IMR-90 (cell line): Measurements from ENCODE around the gene NEK8. TPM values are rescaled to one million over a fixed set of nuclear protein-coding genes. Genes with fewer than 3 reads are reported as not detected.
A peak's percentile ranks its signal among the peaks of the same experiment; 100 is the strongest.
"Not testable (repeated sequence)": the region's sequence is repeated elsewhere in the genome, so short reads cannot be mapped to it uniquely, and the experiment has no call there.

ENCODE experiments used
- ATAC-seq: fragments of 200-7000 bp; cut with Tn5 transposase; 2 replicates; pipeline ENCODE4 v1.9.1; 2020; ENCODE audit warnings: low read depth, mild to moderate bottlenecking, moderate library complexity
- BruUV-seq: library from RNA; stranded (reverse); fragments of 400-500 nt; replicated peaks from 2 replicates; lab custom pipeline; 2021; lab: Mats Ljungman, UMichigan
- CTCF ChIA-PET: fragments of 300-600 bp; formaldehyde crosslinking; extraction: SDS; loops from one replicate; lab custom pipeline; 2021; ENCODE audit warnings: antibody characterized with exemption; lab: Yijun Ruan, JAX
- POLR2A ChIA-PET: fragments of 300-600 bp; sonication (Branson Sonifier 250); formaldehyde crosslinking; loops from one replicate; lab custom pipeline; 2022; ENCODE audit warnings: antibody characterized with exemption; ENCODE audit not compliant: unreplicated experiment; lab: Charles Lee
- DNase-seq: peaks from one replicate; pipeline ENCODE4 v3.0.0; 2013
- H2AFZ ChIP-seq: replicated peaks from 2 replicates; pipeline ENCODE3; 2013; ENCODE audit warnings: low read length, mild to moderate bottlenecking; ENCODE audit not compliant: poor library complexity
- H2AK5ac ChIP-seq: 2 replicates; pipeline ENCODE4 v1.6.1; 2013; ENCODE audit warnings: low read depth, low read length, inconsistent platforms
- H2AK9ac ChIP-seq: replicated peaks from 2 replicates; pipeline ENCODE3; 2013; ENCODE audit warnings: mild to moderate bottlenecking, low read depth, low read length, moderate library complexity; ENCODE audit not compliant: poor library complexity
- H2BK120ac ChIP-seq: 2 replicates; pipeline ENCODE4 v1.6.1; 2013; ENCODE audit warnings: low read depth, low read length, inconsistent platforms
- H2BK15ac ChIP-seq: 3 replicates; pipeline ENCODE4 v1.6.1; 2013; ENCODE audit warnings: low read depth, low read length, inconsistent platforms
- H2BK20ac ChIP-seq: 2 replicates; pipeline ENCODE4 v1.6.1; 2013; ENCODE audit warnings: low read depth, mild to moderate bottlenecking, inconsistent platforms, low read length, moderate library complexity
- H2BK5ac ChIP-seq: 2 replicates; pipeline ENCODE4 v1.6.1; 2013; ENCODE audit warnings: mild to moderate bottlenecking, low read depth, low read length, inconsistent platforms; ENCODE audit not compliant: poor library complexity, severe bottlenecking
- H3K14ac ChIP-seq: replicated peaks from 2 replicates; pipeline ENCODE4 v1.6.1; 2013; ENCODE audit warnings: low read depth, low read length, inconsistent platforms
- H3K18ac ChIP-seq: 2 replicates; pipeline ENCODE4 v1.6.1; 2013; ENCODE audit warnings: low read depth, low read length, control low read depth
- H3K23ac ChIP-seq: 2 replicates; pipeline ENCODE4 v1.6.1; 2013; ENCODE audit warnings: low read depth, low read length, inconsistent platforms
- H3K27ac ChIP-seq: 2 replicates; pipeline ENCODE4 v1.5.1; 2013; ENCODE audit warnings: mild to moderate bottlenecking, control low read depth, low read length; ENCODE audit not compliant: insufficient read depth
- H3K27me3 ChIP-seq: 2 replicates; pipeline ENCODE4 v1.6.1; 2013; ENCODE audit warnings: low read length; ENCODE audit not compliant: control insufficient read depth, insufficient read depth
- H3K36me3 ChIP-seq: 2 replicates; pipeline ENCODE4 v1.6.1; 2013; ENCODE audit warnings: low read length, mixed read lengths; ENCODE audit not compliant: control insufficient read depth, insufficient read depth
- H3K4ac ChIP-seq: 2 replicates; pipeline ENCODE4 v1.6.1; 2013; ENCODE audit warnings: low read depth, low read length, inconsistent platforms
- H3K4me1 ChIP-seq: 2 replicates; pipeline ENCODE4 v1.6.1; 2013; ENCODE audit warnings: low read length, mixed read lengths; ENCODE audit not compliant: control insufficient read depth, insufficient read depth
- H3K4me2 ChIP-seq: 2 replicates; pipeline ENCODE4 v1.6.1; 2013; ENCODE audit warnings: low read depth, mild to moderate bottlenecking, control low read depth, low read length, moderate library complexity
- H3K4me3 ChIP-seq: 2 replicates; pipeline ENCODE4 v1.5.1; 2013; ENCODE audit warnings: low read depth, mild to moderate bottlenecking, control low read depth, low read length, moderate library complexity; ENCODE audit not compliant: insufficient read depth
- H3K56ac ChIP-seq: 2 replicates; pipeline ENCODE4 v1.6.1; 2013; ENCODE audit warnings: low read length, inconsistent platforms; ENCODE audit not compliant: insufficient read depth; ENCODE audit errors: extremely low read depth
- H3K79me1 ChIP-seq, 2 experiments: 2 replicates each; pipeline ENCODE4 v1.6.1; 2013; ENCODE audit warnings: low read length in 2 of 2, inconsistent platforms in 1 of 2, low read depth in 1 of 2
- H3K9ac ChIP-seq: 2 replicates; pipeline ENCODE4 v1.6.1; 2013; ENCODE audit warnings: low read depth, low read length, control low read depth
- H3K9me1 ChIP-seq: 2 replicates; pipeline ENCODE4 v1.6.1; 2013; ENCODE audit warnings: low read length, inconsistent platforms; ENCODE audit not compliant: insufficient read depth
- H3K9me3 ChIP-seq: 2 replicates; pipeline ENCODE4 v1.6.1; 2013; ENCODE audit warnings: low read length; ENCODE audit not compliant: control insufficient read depth, insufficient read depth
- H4K20me1 ChIP-seq: 2 replicates; pipeline ENCODE4 v1.6.1; 2013; ENCODE audit warnings: low read length, inconsistent platforms; ENCODE audit not compliant: insufficient read depth
- H4K5ac ChIP-seq: 2 replicates; pipeline ENCODE4 v1.6.1; 2013; ENCODE audit warnings: mild to moderate bottlenecking, low read depth, low read length, control low read depth
- H4K8ac ChIP-seq, 2 experiments: 2 replicates each; pipeline ENCODE4 v1.6.1; 2013; ENCODE audit warnings: low read depth in 2 of 2, low read length in 2 of 2, control low read depth in 1 of 2, inconsistent platforms in 1 of 2
- H4K91ac ChIP-seq: 2 replicates; pipeline ENCODE4 v1.6.1; 2013; ENCODE audit warnings: low read depth, low read length, inconsistent platforms; ENCODE audit not compliant: insufficient read depth
- WGBS, 2 experiments: methylation state at CpG; one replicate each; pipeline versions ENCODE4 v1.1.5 to v1.1.7; 2013; ENCODE audit warnings: missing lambda C conversion rate in 2 of 2; ENCODE audit not compliant: insufficient read length in 1 of 2; ENCODE audit errors: extremely low coverage in 2 of 2; 5-methylcytosine and 5-hydroxymethylcytosine counted together
- dilution Hi-C: fragments of 300-500 bp; cut with HindIII; formaldehyde crosslinking; loops from one replicate; pipeline ENCODE4 v1.14.3; 2018; ENCODE audit warnings: low sequenced_read_pairs; ENCODE audit not compliant: unreplicated experiment
- in situ Hi-C: fragments of 300-500 bp; cut with MboI; formaldehyde crosslinking; loops from 3 replicates; pipeline ENCODE4 v1.14.3; 2019; ENCODE audit warnings: low sequenced_read_pairs, inconsistent platforms, mixed read lengths
- intact Hi-C: fragments of 100-400 bp; cut with micrococcal nuclease; formaldehyde crosslinking; loops from 2 replicates; pipeline ENCODE4 v1.10.0; 2022
- polyA plus RNA-seq, 3 experiments: library from polyadenylated mRNA; depleted of rRNA; stranded (reverse); fragments of >200 nt; gene quantifications; 2 replicates each; pipeline ENCODE4 v1.2.3, GENCODE V29; 2012; ENCODE audit warnings: low replicate concordance in 1 of 3
- total RNA-seq: library from RNA; depleted of rRNA; stranded (reverse); fragments of >200 nt; gene quantifications from 2 replicates; pipeline ENCODE4 v1.2.3, GENCODE V29; 2012

NEK8 gene
- total and polyA plus RNA-seq, 2 of the 4 experiments (the other 2 are of a cell fraction), result 4.6 to 5.2 TPM

GRCh38 chr17:28720997-28721329 is 7.6 kb upstream of the NEK8 start:
- H2BK15ac ChIP-seq, H3K27me3 ChIP-seq, H3K23ac ChIP-seq, intact Hi-C loops, BruUV-seq, H4K91ac ChIP-seq, in situ Hi-C loops, H2AFZ ChIP-seq, H2AK9ac ChIP-seq, H3K14ac ChIP-seq, DNase-seq, H4K5ac ChIP-seq, H2BK120ac ChIP-seq, H2BK20ac ChIP-seq, H4K8ac ChIP-seq, H3K18ac ChIP-seq, dilution Hi-C loops, H3K9me3 ChIP-seq, H3K4ac ChIP-seq, ATAC-seq, H3K9me1 ChIP-seq: not testable (repeated sequence)
- Histone ChIP-seq H3K4me3 (peak overlapping the region; percentile 70), H2BK5ac (peak overlapping the region; percentile 10), H3K36me3 (peaks cover 36% of the 10 kb centered on the region), H3K56ac (0 out of 2 replicates have a peak overlapping the region, but pooled peaks have one; percentile 17), H2AK5ac (peak overlapping the region; percentile 39; the same call in 1 of the 2 replicates), H3K27ac (peak overlapping the region; percentile 8; the same call in 1 of the 2 replicates), H3K4me1 (peaks cover 18% of the 10 kb centered on the region), H3K9ac (peak overlapping the region; percentile 88), H3K4me2 (peak overlapping the region; percentile 85), H3K79me1 (peaks cover 13 to 56% of the 10 kb centered on the region in 2 experiments; a peak in 3 of 4 replicates), H4K20me1 (peaks cover 52% of the 10 kb centered on the region)
- CTCF ChIA-PET, result interaction anchor here (0.9 kb wide), 1 partner anchor 396 kb away, joined by 3 read pairs; no protein-coding TSS in a partner anchor
- 24% methylated on average over 15 of the region's 19 CpGs; no CpG with 5 or more reads in 1 of the 2 experiments for WGBS, 2 experiments
- POLR2A ChIA-PET, result interaction anchor here (0.9 kb wide), 1 partner anchor 187 kb away, joined by 7 read pairs; no protein-coding TSS in a partner anchor
